HG03571 (cell line): ENCODE results near the gene CNGB1.
"Not testable (repeated sequence)": the region's sequence is repeated elsewhere in the genome, so short reads cannot be mapped to it uniquely, and the experiment has no call there.

Experiments
- ATAC-seq: cut with Tn5 transposase; IDR thresholded peaks from one replicate; pipeline ENCODE4 v1.9.1; 2021; ENCODE audit not compliant: unreplicated experiment

The CNGB1 gene

DNA sequence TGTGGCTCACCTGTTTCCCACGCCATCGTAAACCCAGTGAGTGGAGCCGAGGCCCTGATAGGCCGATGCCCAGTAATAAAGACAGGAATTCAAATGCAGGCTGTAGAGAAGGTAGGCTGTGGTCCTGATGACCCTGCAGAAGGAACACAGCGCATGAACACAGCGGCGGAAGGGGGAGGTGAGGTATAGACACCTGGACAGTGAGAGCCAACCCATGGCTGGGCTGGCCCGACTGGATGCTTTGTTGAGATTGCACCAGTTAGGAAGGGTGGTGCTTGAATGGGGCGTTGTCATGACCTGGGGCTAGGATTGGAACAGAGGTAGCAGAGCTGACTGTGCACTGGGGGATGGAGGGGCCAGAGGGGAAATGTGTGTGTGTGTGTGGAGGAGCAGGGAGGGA, 59.2 kb downstream of the CNGB1 start:
- no peak for ATAC-seq

DNA sequence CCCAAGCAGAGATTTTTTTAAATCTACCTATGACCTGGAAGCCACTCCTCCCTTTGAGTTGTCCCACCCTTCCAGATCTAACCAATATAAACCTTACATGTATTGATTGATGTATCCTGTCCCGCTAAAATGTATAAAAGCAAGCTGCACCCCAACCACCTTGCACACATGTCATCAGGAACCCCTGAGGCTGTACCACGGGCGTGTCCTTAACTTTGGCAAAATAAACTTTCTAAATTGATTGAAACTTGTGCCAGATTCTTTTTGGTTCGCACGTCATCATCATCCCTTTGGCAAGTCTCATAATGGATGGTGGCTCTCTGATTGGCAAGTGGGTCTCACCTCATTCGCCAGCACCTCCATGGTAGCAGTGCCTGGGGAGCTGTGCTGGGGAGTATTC, 60.2 kb downstream of the CNGB1 start:
- no peak for ATAC-seq

DNA sequence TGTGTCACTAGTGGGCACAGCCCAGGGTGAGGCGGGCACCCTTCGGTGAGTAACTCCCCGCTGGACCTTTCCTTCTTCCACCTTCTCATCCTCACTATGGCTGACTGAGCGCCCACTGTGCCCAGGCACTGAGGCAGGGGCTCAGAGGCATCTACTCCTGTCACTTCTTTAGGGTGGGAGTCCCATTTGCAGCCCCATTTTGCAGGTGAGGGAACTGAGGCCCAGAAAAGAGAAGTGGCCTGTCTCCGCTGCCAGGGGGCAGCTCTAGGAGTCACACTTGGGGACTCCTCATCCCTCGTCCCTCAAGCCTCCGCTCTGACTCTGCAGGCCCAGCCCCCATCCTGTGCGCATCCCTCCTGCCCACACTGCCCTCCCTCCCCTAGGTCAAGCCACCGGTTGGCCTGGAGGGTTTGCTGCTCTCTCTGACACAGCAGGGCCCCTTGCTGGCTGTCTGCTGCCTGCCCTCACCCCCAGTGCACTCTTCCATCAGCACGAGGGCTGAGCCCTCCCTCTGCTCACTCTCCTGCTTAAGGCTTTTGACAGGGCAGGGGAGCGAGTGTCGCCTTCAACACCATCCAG, 62.4 kb downstream of the CNGB1 start:
- no peak for ATAC-seq

DNA sequence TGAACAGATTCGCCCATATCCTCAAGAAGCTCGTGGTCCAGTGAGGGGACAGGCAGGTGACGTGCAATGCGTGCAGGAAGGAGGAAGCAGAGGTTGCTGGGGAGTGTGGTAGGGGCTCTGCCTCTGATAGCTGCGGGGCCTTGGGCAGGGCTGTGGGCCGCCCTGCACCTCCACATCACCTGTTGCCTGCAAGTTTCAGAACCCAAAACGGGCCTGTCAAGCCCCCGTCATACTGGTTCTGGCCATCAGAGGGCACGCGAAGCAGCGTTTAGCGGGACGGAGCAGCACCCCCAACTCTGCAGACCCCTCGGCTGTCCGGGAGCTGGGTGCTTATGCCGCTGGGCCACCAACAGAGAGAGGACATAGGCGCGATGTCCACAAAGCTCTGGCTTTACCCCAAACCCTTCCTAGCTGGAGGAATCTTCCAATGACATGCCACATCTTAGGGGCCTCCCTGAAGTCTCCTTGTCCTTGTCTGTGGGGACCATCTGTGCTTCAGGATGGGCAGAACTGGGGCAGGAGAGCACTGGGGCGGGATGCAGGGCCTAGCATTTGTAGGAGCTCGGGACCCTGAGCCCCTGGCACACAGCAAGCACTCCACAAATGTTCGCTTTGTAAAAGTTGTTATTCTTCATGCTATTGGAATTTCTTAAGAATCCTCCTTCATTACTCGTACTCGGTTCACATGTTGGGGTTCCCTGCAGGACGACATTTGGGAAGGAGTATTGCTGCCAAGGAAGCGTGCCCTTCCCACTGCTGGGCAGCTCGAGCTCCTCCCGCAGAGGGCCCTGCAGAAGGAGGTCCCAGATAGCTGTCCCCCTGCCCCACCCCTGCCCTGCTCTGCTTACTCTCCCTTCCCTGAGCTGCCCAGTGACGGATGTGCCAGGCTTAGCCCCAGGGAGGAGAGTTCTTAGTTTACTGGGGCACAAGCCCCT, 64.3 kb downstream of the CNGB1 start:
- no peak for ATAC-seq

DNA sequence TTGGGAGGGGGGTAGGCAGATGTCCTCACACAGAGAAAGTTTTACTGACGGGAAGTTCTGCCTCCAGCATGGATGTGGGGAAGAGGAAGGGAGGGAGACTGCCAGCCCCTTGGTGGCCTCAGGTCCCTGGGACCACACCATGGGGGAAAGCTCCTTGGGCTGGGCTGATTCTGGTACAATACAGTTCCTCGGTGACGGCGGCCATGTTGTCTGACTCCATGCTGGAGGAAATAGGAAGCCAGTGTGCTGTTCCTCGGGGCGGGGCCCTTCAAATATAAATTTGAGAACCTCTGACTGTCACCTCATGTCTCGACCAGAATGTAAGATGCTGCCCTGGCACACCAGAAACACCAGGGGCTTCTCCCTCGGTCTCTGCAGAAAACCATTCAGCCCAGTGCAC, 66.8 kb downstream of the CNGB1 start:
- ATAC-seq = no peak

DNA sequence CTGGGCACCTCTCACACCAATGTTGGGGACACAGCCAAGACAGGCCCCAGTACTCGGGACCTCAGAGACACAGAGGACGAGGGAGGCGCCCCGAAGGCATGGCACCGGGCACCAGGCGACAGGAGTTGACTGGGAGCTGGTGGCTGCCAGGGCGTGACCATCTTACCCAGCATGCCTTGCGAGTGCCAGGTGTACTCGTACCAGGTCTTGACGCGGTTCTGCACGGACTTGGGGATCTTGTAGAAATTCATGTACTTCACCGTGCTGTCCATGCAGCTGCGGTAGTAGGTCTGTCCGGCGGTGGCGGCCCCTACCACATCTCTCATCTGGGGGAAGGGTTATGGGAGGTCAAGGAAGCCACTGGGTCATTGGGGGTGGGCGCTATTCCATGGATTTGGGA, 67.3 kb downstream of the CNGB1 start:
- no peak for ATAC-seq

DNA sequence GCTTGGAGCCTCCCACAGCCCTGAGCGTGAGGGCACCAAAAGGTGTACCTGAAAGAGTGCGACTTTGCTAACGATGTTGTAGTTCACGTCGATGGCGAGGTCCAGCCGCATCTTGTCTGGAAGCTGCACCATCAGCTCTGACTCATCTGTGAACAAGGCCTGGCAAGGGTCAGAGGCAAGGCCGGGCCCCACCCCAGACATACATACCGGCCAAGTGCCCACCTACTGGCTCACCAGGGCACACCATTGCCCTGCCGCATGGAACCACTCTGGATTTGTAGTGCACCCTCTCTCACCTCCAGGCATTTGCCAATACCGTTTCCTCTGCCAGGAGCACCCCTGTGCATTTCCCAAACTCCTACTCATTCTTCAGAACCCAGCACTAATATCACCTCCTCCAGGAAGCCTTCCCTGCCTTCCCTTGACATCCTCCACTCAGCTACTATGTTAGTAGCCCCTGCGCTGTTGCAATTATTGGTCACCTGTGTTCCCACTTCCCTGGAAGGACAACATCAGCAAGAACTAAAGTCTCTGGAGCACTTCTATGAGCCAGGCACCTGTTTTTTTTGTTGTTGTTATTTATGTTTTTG, 69.4 kb downstream of the CNGB1 start:
- ATAC-seq = no peak

DNA sequence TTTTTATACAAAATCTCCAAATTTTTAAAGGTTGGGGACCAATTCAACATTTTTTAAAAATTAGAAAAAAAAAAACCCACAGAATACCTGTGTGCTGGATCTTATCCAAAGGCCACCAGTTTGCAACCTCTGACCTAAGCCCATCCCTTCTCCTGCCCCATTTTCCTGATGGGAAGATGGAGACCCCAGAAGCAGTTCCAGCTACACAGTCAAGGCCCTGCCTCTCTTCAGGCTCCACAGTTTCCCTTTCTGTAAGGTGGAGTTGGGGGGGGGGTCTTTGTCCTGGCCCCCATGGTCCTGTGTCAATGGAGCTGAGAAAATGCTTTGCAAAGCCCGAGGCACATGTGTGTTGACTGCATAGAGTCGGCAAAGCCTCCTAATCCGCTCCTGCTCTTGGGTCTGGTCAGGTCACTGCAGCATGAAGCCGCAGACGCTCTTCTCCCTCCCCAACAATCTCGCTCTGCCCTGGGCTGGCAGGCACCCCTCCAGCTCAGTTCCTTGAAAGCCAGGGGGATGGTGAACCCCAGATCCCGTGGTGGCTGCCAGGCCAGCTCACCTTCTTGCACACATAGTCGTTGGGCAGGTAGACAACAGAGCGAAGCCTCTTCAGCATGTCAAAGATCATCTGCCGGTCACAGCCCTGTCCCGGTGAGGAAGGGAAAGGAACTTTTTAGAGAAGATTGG, 70.0 kb downstream of the CNGB1 start:
- no peak for ATAC-seq

DNA sequence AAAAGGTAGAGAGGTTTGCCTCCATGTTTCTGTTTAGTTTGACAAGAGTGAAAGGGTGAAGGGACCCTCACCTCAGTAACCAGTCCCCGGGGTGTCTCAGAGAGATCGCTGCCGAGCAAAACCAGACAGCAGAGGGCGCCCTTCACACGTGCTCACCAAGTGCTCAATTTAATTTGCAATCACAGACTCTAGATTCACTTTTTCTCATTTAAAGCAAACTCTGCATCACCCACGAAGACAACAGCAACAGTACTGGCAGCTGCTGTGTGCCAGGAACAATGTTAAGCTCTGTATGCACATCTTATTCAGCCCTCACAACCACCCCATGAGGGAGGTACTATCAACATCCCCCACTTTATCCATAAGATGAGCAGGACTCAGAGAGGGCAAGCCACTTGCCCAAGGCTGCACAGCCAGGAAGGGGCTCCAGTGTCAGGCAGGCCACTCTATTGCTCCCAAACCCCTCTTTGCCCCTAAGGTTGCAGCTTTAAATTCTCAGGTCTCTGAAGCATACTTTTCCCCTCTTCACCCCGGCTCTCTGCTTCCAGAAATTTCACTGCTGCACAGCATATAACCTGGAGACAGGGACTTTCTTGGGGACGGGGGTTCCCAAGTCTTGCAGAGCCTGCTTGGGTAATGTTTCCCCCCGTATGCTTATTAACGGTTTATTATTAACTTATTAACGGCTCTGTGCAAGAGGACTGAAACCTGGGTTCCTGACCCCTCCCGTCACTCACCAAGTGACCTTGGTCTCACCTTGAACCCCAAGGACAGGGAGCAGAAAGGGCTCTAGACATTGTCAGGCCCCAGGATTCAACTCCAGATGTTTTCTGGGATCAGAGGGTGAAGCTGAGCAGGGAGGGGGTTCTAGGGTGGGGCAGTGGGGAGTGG, 70.9 kb downstream of the CNGB1 start:
- ATAC-seq = no peak

DNA sequence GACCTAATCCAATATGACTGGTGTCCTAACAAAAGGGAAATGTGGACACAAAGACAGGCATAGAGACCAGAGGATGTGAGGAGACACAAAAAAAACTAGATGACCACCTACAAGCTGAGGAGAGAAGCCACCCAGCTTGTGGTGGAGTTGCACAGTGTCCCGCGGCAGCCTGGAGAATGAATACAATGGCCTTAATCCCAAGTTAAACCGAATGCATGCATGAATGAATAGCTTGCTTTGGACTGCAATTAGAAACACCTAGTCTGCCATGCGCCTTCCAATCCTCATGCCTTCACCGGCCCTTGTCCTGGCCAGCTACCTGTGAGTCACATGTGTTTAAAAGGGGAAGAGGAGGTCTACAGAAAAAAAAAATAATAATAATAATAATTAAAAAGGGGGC, 72.0 kb downstream of the CNGB1 start:
- no peak for ATAC-seq

DNA sequence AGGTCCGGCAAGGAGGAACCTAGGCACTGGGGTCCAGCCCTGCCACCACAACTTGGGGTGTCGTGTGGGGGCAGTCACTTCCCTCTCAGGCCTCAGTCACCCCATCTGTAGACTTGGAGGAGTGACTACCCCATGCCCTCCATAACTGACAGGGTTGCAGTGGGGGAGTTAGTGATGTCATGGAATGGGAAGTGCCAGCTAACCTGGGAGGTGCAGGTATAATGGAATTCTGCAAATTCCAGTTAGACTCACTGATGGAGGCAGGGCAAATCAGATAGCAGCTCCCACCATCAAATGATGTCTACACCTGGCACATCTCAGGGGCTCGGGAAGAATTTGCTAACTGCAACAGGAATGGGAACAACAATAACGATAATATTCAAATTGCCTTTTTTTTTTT, 72.9 kb downstream of the CNGB1 start:
- ATAC-seq = no peak

DNA sequence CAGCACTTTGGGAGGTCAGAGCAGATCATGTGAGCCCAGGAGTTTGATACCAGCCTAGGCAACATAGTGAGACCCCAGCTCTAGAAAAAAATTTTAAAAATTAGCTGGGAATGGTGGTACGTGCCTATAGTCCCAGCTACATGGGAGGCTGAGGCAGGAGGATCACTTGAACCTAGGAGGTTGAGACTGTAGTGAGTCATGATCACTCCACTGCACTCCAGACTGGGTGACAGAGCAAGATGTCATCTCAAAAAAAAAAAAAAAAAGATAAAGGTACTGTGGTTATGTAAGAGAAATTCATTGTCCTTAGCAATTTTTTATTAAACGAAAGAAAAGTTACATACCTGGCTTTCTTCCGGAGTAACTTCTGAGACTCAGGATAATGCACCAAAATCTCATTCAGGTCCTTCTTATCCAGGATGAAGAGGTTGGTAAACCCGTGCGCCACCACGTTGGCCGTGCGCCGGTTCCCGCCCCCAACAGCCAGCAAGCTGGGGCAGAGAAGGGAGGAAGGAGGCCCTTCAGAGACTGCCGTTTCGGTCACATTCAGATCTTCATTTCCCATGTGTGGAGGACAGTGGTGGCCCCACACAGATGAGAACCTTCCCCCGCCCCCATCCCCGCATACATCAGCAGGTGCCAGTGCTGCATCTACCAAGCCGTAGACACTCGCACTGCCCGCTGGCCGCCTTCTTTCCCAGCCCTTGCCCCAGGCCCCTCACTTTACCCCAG, 73.7 kb downstream of the CNGB1 start:
- no peak for ATAC-seq

DNA sequence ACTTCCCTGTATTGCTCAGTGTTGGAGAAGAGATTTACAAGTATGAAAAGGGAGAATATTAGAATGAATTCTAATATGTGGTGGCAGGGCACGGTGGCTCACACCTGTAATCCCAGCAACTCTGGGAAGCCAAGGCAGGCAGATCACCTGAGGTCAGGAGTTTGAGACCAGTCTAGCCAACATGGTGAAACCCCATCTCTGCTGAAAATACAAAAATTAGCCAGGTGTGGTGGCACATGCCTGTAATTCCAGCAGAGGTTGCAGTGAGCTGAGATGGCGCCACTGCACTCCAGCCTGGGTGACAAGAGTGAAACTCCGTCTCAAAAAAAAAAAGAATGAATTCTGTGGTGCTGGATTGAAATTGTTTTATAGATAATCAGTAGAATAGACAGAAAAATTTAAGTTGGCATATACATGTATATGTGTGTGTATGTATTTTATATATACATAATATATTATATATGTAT, 75.8 kb downstream of the CNGB1 start:
- not testable (repeated sequence) for ATAC-seq

DNA sequence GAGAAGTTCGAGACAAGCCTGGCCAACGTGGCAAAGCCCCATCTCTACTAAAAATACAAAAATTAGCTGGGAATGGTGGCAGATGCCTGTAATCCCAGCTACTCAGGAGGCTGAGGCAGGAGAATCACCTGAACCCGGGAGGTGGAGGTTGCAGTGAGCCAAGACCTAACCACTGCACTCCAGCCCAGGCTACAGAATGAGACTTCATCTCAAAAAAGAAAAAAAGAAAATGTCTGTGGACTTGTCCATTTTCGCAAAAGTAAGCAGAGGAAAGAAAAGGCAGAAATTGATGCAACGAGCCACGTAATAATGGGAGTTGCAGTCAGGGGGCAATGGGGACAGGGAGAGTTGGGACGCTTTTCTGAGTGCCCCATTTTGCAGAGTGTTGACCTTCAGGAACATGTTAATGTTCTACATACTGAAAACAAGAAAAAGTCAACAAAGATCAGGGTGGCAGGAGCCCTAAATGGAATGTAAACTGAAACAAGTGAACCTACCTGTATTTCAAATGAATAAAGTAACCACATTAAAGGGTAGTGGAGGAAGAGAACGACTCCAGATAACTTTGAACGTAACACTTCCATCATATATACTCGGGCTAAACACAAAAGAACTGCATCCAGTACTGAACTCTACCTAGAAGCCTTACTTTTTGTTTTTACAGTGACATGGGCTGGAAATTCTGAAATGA, 76.4 kb downstream of the CNGB1 start:
- ATAC-seq = no peak

DNA sequence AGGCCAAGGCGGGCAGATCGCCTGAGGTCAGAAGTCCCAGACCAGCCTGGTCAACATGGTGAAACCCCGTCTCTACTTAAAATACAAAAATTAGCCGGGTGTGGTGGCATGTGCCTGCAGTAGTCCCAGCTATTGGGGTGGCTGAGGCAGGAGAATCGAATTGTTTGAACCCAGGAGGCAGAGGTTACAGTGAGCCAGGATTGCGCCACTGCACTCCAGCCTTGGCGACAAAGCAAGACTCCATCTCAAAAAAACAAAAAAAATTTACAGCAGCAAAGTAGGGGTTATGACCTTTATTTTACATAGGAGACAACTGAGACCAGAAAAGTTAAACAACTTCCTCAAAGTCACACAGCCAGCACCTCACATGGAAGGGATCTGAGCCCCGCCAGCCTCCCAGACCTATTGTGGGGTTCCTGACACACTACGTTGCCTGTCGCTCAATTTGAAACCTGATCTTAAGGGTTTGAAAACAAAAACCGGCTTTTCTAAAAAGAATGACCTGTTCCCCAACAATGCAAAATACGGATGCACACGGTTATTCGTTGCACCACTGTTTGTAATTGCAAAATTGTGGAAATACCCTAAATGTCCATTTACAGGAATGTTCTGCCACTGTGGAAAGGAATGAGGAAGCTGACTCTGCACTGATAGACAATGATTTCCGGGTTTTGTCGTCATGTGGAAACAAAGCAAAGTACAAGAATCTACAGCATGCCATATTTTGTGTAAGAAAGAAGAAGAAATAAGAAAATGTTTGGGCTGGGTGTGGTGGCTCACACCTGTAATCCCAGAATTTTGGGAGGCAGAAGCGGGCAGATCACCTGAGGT, 77.2 kb downstream of the CNGB1 start:
- no peak for ATAC-seq

DNA sequence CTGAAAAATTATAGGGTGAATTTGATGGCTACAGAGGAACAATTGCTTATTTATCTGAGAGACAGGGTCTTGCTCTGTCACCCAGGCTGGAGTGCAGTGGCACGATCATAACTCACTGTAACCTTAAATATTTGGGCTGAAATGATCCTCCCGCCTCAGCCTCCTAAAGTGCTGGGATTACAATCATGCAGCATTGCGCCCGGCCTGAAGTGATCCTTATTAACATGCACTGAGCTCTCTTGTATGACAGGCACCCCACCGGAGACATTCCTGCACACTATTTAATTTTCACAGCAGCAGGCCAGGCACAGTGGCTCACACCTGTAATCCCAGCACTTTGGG, 77.7 kb downstream of the CNGB1 start:
- no peak for ATAC-seq

DNA sequence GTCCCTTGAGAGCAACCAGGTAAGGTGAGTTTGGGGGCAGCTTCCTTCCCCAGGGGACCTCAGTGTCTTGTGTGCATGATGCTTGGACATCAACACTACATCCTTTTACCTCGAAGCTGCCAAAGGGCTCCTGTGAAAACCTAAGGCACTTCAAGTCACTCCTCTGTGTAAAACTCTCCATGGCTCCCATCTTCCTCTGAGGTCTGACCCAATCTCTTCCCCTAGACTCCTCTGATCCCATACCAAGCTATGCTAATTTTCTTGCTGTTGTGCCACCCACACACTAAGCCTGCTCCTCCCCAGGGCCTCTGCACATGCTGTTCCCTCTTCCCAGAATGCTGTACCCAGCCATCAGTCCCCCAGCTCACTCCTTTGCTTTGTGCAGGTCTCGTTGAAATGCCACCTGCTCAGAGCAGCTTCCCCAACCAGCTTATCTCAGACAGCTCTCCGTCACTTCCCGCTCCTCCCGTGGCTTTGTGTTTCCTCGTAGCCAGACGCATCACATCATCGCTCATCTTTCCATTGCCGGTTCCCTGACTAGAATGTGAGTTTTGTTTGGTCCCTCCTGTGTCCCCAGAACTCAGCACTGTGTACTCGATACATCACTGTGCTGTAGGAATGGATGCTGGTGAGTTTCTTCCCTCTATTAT, 78.4 kb downstream of the CNGB1 start:
- ATAC-seq = no peak

DNA sequence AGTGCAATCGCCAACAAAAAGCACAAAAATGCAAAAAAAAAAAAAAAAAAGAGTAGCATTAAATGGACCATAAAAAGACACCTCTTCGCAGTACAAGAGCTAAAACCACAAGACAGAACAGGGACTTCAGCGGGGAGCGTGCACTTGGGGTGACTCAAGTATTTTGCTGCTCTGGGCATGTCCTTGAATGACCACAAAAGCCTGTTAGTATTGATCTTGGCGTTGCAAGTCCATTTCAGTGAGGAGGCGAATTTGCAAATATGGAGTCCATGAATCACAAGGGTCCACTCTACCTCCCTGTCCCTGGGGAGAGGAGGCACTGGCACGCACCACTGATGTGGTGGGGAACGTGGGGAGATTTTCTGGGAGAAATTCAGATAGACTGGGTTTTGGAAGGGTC, 78.9 kb downstream of the CNGB1 start:
- ATAC-seq = no peak
